ENCODE measurements around the gene CHAF1B.

GRCh38 chr21:36422279-36423098, 37.3 kb downstream of the CHAF1B start:
- TF ChIP-seq YY1 (IDR thresholded peaks at IDR 0.05; ENCODE audit: insufficient read depth, insufficient read length) (no peak), ZNF274 (IDR thresholded peaks at IDR 0.05; ENCODE audit: low read depth, low read length) (no peak), SUZ12 (IDR thresholded peaks at IDR 0.05; ENCODE audit: extremely low read depth, insufficient read depth, insufficient read length) (no peak)
